ENCODE results near the gene SLC35D2. TPM values are rescaled to one million over a fixed set of nuclear protein-coding genes. Genes with fewer than 3 reads are reported as not detected.

The SLC35D2 gene
- 12.3 TPM for total RNA-seq (ENCODE audit: insufficient read depth, low replicate concordance)

DNA sequence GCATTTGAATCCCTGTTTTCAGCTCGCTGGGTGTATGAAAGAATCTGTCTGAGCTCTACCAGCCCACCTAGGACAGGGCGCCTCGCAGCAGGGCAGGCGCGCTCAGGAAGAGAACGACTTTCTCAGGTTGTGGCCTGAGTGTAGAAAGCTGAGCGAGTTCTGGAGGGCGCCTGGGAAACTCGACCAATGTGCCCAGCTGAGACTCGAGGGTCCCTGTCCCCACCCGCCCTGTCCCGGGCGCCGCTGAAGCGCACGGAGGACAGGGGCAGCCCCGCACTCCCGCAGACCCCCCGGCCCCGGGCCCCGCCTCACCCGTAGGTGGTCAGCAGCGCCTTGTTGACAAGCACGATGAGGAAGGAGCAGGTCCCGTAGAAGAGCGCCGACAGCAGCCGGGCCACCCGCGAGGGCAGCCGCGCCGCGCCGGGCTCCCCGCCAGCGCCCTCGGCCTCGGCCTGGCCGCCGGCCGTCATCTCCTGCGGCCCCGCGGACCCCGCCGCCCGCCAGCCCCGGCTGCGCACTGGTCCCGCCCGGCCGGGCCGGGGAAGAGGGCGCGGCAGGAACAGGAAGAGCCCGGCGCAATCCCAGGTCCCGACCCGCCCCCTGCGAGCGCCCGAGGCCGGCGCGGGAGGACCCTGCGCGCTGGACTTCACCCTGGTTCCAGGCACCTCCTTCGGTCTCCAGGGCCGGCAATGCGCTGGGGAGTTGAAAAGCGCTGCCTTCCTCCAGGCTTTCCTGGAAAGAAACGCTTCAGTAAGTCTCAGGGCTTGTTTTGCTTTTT, at the start of gene SLC35D2:
TSS of gene SLC35D2 (minus strand) at position 547 of the 778 bp plus-strand sequence. CDS start at position 470, 77 bp downstream.
- DNase-seq (ENCODE audit: low spot score) = peak; percentile 69

DNA sequence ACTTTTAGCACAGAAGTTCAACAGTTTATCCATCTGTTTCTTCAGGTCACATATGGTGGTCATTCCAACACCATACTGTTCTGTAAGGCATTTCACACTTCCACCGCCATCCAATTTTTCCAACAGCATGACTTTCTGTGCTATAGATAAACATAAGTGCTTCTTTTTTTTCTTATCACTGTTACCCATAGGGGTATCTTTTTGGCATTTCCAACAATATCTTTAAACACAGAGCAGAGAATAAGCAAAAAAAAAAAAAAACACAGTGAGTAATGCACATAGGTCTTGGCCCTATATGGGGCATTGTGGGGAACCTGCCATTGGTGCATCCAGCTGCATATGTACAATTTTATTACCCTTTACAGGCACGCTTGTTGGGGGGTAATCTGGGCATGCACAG, 46.9 kb upstream of the SLC35D2 start:
- no peak for DNase-seq (ENCODE audit: low spot score)

DNA sequence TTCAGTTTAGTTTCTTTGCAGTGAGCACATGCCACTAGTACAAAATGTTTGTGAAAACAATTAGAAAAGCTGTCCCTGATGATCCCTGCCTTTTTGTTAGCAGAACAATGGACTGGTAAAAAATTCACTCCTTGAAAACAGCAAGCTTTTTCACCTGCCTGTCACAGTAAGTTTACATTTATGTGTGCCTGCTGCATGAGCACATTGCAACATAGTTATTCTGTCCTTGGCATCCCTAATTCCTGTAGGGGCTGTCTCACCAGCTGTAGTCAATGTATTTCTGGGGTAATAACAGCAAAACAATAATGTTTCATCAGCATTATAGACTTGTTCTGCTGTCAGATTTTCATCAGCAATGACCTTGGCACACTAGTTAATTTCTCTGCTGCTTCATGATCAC, 46.2 kb upstream of the SLC35D2 start:
- DNase-seq (ENCODE audit: low spot score) = no peak

DNA sequence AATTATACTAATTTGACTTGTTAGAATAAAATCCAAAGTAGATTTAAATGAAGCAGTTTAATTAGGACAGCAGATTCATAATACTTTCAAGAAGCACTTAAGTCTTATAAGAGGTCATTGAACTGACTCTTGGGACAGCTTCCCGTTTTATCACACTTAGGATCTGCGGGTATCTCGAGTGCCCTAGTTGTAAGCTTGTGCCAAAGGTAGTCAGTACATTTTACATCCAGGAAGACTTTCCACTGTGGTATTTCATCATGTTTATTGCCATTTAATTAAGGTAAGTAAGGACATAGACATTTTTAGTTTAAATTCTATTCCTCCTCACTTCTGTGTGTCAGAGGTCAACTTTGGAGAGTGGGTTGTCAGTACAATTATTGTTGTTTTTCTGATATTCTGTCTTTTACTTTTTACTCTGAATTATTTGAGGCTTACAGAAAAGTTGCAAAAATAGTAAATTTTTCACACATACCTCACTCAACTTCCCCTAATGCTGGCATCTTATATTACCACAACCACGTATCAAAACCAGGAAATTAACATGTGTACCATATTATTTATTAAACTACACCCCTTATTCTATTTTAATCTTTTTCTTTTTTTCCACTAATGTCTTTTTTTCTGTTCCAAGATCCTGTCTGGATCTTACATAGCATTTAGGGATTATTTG, 42.1 kb upstream of the SLC35D2 start:
- no peak for DNase-seq (ENCODE audit: low spot score)

DNA sequence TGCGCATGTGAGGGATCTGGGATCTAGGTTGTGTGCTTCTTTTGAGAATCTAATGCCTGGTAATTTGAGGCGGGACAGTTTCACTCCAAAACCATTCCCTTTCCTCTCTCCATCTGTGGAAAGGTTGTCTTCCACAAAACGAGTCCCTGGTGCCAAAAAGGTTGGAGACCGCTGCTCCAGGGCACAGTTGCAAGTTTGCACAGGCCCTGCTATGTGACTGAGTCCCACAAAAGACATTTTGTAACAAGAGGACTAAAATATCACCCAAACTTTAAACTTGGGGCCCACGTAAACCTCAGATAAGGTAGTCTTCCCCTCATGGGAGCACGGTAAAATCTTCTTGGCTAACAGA, 40.5 kb upstream of the SLC35D2 start:
- DNase-seq (ENCODE audit: low spot score) = peak; percentile 14

DNA sequence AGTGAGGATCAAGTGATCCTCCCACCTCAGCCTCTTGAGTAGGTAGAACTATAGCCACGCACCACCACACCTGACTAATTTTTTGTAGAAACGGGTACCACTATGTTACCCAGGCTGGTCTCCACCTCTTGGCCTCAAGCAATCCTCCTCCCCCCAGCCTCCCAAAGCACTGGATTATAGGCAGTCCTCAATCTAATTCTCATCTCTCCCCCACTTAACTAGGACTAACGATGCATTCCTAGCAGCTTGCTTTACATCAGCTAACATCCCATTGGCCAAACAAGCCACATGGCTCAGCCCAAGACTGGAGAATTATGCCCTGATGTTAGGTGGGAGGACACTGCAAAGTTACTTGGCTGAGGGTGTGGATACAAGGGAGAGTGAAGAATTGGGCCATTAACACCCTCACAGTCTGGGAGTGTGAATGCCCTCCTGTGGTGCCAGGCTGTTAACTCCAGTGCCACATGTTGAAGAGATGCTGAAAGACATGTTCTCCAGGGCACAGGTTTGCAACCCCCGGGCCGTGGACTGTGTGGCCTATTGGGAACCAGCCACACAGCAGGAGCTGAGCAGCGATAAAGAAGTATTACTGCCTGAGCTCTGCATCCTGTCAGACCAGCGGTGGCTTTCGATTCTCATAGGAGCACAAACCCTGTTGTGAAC, 39.9 kb upstream of the SLC35D2 start:
- DNase-seq (ENCODE audit: low spot score) = peak; percentile 15

DNA sequence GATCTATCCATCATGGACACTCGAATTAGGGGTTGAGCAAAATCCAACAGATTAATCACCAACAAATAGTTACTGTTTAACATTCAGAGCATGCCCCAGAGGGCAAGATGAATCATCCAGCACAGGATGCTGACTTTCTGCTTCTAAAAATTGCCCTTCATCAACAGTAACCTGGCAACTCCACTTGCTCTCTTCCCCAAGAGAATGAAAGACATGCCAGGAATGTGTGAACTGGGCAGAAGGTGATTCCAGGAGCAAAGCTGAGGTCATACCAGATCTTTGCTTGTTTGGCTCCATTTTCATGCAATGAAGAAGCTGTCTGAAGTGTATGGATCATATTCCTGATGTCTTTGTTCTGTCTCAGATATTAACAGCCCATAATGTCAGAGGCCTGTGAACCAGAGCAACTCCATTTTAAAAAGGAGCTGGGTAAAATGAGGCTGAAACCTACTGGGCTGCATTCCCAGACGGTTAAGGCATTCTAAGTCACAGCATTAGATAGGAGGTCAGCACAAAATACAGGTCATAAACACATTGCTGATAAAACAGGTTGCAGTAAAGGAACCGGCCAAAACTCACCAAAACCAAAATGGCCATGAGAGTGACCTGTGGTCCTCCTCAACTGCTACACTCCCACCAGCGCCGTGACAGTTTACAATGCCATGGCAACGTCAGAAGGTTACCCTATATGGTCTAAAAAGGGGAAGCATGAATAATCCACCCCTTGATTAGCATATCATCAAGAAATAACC, 37.1 kb upstream of the SLC35D2 start:
- peak; percentile 81 for DNase-seq (ENCODE audit: low spot score)

DNA sequence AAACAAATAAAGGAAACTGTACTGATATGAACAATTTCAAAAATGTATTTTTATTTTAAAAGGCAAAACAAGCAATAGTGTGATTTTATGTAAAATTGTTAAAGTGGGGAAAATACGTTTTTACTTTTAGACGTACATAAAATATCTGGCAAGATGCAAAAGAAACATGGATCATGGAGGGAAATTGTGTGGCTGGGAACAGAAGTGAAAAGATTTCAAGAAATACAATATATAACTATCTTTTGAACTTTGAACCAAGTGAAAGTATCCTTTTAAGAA, 36.1 kb upstream of the SLC35D2 start:
- DNase-seq (ENCODE audit: low spot score) = no peak

DNA sequence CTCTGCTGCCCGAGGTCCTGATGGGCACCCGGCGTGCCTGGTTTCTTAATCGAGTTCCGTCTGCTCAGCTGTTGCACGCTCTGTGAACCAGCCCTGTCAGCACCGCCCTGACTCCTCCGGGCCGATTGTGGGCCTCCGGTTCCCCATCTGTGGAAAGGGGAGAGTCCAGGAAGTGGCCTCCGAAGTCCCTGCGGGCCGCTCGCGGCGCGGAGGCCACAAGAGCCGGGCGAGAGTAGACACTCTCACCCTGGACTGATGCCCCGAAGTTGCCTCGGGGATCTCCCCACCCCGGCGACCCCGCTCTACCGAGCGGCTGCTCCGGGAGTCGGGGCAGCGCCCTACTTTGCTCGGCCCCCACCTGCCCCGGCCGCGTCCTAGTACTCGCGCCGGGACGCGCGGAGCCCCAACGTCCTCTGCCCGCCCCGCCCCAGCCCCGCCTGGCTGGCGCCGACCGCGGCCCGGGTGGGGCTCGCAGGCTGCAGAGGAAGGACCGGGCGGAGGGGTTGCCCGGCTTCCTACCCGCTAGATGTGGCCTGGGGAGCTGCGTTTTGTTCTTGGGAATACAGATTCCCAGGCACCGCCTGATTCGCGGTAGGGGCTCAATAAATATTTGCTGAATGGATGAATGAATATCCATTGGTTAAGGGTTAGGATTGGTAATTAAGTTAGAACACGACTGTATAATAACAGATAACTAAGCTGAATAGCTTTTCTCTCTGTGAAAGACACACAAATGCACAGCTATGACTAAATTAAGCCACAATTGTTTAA, 35.6 kb upstream of the SLC35D2 start:
- DNase-seq (ENCODE audit: low spot score) = peak; percentile 71

DNA sequence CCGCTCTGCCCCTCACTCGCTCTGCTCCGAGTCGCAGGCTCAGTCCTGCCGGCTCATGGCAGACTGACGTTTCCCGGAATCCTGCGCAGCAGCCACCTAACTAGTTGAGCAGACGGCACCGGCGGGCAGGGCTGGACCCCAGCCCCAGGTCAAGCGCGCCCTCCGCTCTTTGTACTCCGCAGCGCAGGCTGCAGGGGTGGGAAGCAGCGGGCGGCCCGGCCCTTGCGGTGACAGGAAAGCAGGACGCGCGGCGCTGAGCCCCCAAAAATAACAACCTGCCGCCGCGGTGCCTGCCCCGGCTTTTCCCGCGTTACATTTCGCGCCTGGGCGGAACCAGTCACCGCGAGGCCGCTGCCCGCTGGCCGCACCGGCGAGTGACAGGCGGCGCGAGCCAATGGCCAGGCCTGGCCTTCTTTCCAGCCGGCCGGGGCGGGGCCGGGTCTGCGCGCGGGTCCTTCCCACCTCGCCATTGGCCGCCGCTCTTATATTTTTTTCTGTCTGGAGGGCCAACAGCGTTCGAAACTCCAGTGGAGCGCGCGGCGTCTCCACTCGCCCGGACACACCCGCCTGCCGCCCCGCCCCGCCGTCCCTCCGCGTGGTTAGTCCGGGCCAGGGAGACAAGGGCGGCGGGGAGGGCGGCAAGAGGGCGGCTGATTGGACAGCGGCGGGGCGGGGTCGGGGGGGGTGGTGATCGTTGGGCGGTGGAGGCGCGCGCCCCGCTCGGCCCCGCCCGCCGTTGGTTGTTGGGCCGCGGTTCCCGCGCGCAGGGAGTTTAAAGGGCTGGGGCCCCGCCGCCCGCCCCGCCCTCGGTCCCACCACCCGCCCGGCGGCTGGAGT, 34.8 kb upstream of the SLC35D2 start, which contains the start of gene ZNF367:
TSS of gene ZNF367 (minus strand) at position 288 of the 837 bp plus-strand sequence. CDS start 338 bp downstream, outside the sequence.
- peak; percentile 99 for DNase-seq (ENCODE audit: low spot score)

DNA sequence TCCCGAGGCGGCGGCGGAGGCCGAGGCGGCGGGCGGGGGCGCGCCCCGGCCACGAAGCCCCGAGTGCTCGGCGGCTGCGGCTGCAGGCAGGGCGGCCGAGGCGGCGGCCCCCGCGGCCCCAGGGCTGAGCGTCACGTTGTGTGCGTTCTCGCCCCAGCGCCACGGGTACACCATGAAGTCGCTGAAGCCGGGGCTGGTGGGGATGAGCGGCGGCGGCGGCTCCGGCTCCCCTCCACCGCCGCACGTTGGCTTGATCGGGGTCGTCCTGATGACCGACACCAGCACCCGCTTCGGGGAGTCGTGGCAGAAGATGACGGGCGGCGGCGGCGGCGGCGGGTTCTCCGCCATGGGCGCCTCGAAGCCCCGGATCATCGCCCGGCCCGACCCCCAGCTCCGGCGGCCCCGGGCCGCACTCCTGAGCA, 34.2 kb upstream of the SLC35D2 start:
- DNase-seq (ENCODE audit: low spot score) = peak; percentile 20

DNA sequence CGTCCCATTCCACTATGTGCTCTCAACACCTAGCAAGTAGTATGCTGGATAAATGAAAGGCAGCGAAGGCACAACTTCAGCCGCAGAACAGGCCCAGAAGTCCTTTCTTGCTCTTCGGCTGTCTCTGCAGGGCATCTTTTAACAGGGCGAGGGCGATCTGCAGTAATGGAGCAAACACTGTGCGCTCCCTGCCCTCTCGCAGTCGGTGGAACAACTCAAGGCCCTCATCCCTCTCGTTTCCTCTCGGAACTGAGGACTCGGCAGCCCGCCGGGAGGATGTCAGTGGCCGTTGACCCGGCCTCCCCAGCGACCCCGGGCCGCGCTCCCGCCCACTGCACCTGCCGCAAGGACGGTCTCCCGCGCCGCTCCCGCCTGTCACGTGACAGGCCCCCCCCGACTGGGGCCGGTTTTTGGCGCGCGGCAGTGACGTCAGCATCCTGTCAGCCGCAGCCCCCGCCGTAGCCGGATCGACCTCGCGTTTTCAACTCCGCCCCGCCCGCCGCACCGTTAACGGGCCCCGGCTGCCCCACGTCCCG, 33.6 kb upstream of the SLC35D2 start:
- DNase-seq (ENCODE audit: low spot score) = peak; percentile 83

DNA sequence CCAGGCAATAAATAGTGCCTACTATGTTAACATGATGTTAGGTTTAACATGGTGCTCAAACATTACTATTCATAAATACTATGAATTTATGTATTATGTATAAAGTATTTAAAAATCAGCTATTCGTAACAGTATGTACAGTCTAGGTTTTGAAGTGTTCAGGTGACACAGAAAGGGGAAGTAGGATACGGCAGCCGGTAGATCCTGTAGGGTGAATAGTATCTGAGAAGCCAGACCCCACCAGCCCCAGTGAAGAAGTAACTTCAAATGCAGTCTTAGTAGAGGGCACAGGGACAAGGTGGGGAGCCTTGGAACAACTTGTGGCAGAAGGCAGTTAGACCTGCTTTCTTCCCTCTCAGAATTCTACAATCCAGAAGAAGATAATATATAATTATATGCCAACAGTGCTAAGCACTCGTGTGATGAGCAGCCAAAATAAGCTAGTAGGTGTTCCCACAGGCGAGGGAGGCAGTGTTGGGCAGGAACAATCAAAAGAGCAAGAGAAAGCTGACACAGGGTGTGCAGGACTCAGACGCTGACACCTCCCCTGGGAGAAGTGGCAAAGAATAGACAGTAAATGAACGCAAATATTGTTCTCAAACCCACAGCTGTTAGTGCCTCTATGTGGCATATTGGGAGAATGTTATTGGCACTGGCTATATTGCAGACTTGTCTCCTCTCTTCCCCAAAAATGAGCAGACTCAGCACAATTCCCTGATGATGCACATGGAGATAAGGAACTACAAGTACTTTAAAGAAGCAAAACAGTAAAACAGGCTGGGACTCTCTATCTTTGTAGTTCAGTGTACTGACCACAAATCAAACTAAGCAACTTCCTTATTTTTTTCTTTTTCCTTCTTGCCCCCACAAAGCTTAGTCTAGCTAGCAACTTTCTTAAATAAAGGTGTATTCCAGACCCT, 30.1 kb upstream of the SLC35D2 start:
- peak; percentile 37 for DNase-seq (ENCODE audit: low spot score)

DNA sequence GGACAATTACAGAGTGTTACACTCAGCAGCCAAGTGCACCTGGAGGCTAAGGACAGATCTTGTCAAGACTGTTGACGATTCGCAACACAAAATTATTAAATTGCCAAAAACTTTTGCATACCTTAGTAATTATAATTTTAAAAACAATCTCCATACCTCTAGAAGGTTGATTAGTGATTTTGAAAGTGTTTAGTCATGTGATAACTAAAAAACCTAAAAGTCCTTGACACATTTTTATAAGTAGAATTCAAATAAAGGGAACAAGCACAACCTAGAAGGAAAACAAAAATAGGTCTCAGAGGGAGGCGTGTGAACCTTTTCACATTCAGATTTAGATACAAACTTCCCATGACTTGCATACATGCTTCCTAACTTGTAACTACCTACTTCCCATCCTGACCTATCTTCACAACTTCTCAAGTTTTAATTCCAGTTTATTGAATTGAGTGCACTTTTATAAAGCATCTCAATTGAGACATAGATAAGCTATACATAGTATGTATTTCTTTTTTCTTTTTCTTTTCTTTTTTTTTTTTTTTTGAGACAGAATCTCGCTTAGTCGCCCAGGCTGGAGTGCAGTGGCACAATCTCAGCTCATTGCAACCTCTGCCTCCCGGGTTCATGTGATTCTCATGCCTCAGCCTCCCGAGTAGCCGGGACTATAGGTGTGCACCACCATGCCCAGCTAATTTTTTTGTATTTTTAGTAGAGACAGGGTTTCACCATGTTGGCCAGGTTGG, 28.8 kb upstream of the SLC35D2 start:
- no peak for DNase-seq (ENCODE audit: low spot score)

DNA sequence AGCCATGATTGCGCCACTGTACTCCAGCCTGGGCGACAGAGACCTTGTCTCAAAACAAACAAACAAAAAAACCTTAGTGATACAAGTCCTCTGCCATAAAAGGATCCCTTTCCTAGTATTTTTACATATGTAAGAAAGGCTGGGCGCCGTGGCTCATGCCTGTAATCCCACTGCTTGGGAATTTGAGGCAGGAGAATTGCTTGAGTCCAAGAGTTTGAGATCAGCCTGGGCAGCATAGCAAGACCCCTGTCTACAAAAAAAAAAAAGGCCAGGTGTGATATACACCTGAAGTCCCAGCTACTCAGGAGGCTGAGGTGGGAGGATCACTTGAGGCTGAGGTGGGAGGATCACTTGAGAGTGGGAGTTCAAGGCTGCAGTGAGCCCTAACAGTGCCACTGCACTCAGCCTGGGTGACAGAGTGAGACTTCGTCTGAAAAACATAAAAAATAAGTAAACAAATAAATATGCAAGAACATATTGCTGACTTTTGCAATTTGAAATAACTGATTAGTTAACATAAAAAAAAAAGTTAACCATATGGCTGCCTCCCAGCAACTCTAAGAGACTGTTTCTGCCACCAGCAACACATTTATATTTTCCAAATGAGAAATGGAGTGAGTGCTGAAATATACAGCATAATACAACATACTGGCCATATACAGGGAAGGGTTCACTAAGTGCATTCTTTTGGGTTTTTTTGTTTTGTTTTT, 27.8 kb upstream of the SLC35D2 start:
- no peak for DNase-seq (ENCODE audit: low spot score)

DNA sequence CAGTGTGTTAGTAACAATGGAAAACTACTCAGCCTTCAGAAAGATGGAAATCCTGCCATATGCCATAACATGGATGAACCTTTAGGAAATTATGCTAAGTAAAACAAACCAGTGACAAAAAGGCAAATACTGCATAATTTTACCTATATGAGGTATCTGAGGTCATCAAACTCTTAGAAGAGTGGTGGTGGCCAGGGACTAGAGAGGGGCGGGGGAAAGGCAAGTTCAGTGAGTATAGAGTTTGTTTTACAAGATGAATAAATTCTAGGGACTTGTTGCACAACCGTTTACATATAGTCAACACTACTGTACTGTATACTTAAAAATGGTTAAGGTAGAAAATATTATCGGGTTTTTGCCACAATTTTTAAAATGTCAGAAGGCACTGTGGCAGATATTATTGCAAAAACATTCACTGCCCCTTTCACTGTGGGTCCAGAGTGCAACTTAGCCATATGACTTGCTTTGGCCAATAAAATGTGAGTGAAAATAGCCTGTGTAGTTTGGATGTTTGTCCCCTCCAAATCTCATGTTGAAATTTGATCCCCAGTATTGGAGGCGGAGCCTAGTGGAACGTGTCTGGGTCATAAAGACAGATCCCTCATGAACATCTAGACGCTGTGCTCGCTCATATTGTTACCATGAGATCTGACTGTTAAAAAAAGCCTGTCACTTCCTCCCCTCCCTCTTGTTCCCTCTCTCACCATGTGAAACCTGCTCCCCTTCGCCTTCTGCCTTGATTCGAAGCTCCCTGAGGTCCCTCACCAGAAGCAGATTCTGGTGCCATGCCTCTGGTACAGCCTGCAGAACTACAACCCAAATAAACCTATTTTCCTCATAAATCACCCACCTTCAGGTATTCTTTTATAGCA, 25.1 kb upstream of the SLC35D2 start:
- DNase-seq (ENCODE audit: low spot score) = no peak
